Ovary (tissue), 9 donors: ENCODE results near the gene CNOT1. TPM values are rescaled to one million over a fixed set of nuclear protein-coding genes. Genes with fewer than 3 reads are reported as not detected.

Source experiments
- DNase-seq, 5 donors: peaks; one replicate each; pipeline ENCODE4 v3.0.0-alpha.2; 2019 to 2020
- H3K27ac ChIP-seq, 2 donors: fragments of 200-600 bp; one replicate each; pipeline versions ENCODE4 v1.5.1 to v1.8.0; 2019 to 2022
- H3K27me3 ChIP-seq: fragments of 200-600 bp; one replicate; pipeline ENCODE4 v1.8.0; 2022
- H3K36me3 ChIP-seq: fragments of 200-600 bp; sonication (generic); one replicate; pipeline ENCODE4 v1.5.1; 2019
- H3K4me1 ChIP-seq: one replicate; pipeline ENCODE4 v1.8.1; 2013; ENCODE audit warnings: mild to moderate bottlenecking, moderate library complexity; ENCODE audit not compliant: insufficient read depth
- H3K4me3 ChIP-seq: fragments of 200-600 bp; sonication (generic); one replicate; pipeline ENCODE4 v1.5.1; 2017
- H3K9me3 ChIP-seq, 2 donors: fragments of 200-600 bp in 1 of 2; sonication (generic) in 1 of 2; one replicate each; pipeline versions ENCODE4 v1.5.1 to v1.8.1; 2013 to 2019; ENCODE audit warnings: mild to moderate bottlenecking in 1 of 2, moderate library complexity in 1 of 2
- CTCF ChIP-seq, 3 donors: fragments of 450-650 bp in 2 of 3; fragments of 200-600 bp in 1 of 3; IDR thresholded peaks; one replicate each; pipeline versions ENCODE4 v1.5.1 to v1.8.0; 2016 to 2022; ENCODE audit warnings: antibody characterized with exemption in 3 of 3, mild to moderate bottlenecking in 1 of 3
- EP300 ChIP-seq: sonication (generic); formaldehyde crosslinking; IDR thresholded peaks from one replicate; pipeline ENCODE4 v1.6.1; 2017; ENCODE audit warnings: antibody characterized with exemption
- POLR2A ChIP-seq: fragments of 450-650 bp; IDR thresholded peaks from one replicate; pipeline ENCODE4 v1.6.1; 2017; ENCODE audit warnings: antibody characterized with exemption, mild to moderate bottlenecking, moderate library complexity
- WGBS, 3 donors: extraction: QIAGEN DNeasy Blood & Tissue Kit in 1 of 3; methylation state at CpG; one replicate each; pipeline versions ENCODE4 v1.1.5 to v1.1.7; 2013 to 2017; 5-methylcytosine and 5-hydroxymethylcytosine counted together
- intact Hi-C, 4 donors: fragments of 100-400 bp; cut with DNase I; formaldehyde crosslinking; loops; one replicate each; pipeline versions ENCODE4 v1.11.0 to v1.15.1; 2022 to 2023
- polyA plus RNA-seq, 2 donors: library from polyadenylated mRNA; stranded (reverse); fragments of 200-250 nt in 1 of 2; fragments of 350-450 nt in 1 of 2; fragmentation: Illumina TruSeq in 1 of 2; extraction: RNeasy Lipid Tissue Mini Kit (QIAGEN cat#74804) in 1 of 2; gene quantifications; one replicate each; pipeline ENCODE4 v1.2.3, GENCODE V29; 2013 to 2014
- total RNA-seq, 7 donors: library from RNA; depleted of rRNA in 2 of 7; stranded (reverse); fragments of >200 nt in 2 of 7; fragmentation: NEBNext Ultra II Directional in 3 of 7; extraction: Animal tissue kit (Norgen Biotek cat#: 25700) in 3 of 7; gene quantifications; one replicate each; pipeline versions ENCODE4 v1.1.0 to v1.2.4, GENCODE V29; 2016 to 2023
- donor health status: DM: no; HTN: no; CAD: no; lungs with moderate emphysema.
- donor health status: DM: no; HTN: no; CAD: no.
- donor health status: Bipolar disorder and iron deficiency.
- donor health status: DM: yes; HTN: yes; CAD: no.
- donor health status: DM: no; HTN: no; CAD: no.
- donor health status: DM: yes; HTN: yes; CAD: no.

CNOT1 gene
- total and polyA plus RNA-seq, 9 donors: 63.8 to 145 (median 111) TPM

GRCh38 chr16:58506241-58507194, 123.1 kb downstream of the CNOT1 start:
- intact Hi-C loops: loop anchor here in 1 of 4 donors (10.0 kb wide), 1 partner anchor 942 kb away; no protein-coding TSS in a partner anchor
- peak in 2 of 5 donors; percentile 3 to 14 for DNase-seq

DNA sequence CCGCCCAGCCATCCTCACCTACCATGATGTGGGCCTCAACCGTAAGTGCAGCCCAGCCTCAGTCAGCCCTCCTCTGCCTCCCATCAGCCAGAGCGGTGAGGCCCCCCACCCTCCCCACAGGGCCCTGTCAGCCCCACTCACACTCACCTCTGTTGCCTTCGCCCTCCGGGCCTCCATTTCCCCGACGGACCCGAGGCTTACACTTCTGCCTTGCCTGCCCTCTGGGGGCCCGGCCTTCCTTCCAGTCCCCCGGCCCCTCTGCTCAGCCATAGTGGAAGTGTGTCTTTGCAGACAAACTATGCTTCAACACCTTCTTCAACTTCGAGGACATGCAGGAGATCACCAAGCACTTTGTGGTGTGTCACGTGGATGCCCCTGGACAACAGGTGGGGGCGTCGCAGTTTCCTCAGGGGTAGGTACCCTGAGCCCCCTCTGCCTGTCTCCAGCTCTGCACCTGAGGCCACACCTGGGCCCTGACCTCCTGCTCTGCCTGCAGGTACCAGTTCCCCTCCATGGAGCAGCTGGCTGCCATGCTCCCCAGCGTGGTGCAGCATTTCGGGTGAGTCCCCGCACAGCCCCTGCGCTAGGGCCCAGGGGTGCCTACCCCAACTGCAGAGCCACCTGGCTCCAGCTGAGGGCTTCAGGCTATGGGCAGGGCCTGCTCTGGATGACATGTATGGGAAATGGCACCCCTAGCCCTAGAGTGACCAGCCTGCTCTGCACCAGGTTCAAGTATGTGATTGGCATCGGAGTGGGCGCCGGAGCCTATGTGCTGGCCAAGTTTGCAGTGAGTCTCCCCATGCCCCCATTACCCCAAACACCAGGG, 125.5 kb downstream of the CNOT1 start:
- no peaks in the 10 kb centered on the region for H3K9me3 ChIP-seq
- TF ChIP-seq POLR2A: no peak
- TF ChIP-seq CTCF (IDR thresholded peaks at IDR 0.05): no peak
- TF ChIP-seq EP300: no peak
- H3K27me3 ChIP-seq: no peaks in the 10 kb centered on the region
- WGBS, 3 donors: 94 to 96% (median 96%) methylated on average over 21 of the region's 21 CpGs
- H3K27ac ChIP-seq: no peak overlapping the region
- peaks cover 6% of the 10 kb centered on the region for H3K4me1 ChIP-seq
- peak in 1 of 5 donors; percentile 27 for DNase-seq
- H3K36me3 ChIP-seq: no peaks in the 10 kb centered on the region
- intact Hi-C loops: loop anchor here in 1 of 4 donors (10.0 kb wide), 1 partner anchor 939 kb away; no protein-coding TSS in a partner anchor
- H3K4me3 ChIP-seq: no peak overlapping the region

More at GRCh38 chr16:58506241-58507194, 123.1 kb downstream of the CNOT1 start:
- Histone ChIP-seq H3K27ac (no peak overlapping the region), H3K4me3 (no peak overlapping the region), H3K4me1 (no peaks in the 10 kb centered on the region), H3K27me3 (no peaks in the 10 kb centered on the region), H3K36me3 (no peaks in the 10 kb centered on the region), H3K9me3 (no peaks in the 10 kb centered on the region)
- 76 to 83% (median 81%) methylated on average over 17 to 20 of the region's 20 CpGs for WGBS, 3 donors
- TF ChIP-seq EP300 (no peak), POLR2A (no peak), CTCF (IDR thresholded peaks at IDR 0.05) (no peak)

DNA sequence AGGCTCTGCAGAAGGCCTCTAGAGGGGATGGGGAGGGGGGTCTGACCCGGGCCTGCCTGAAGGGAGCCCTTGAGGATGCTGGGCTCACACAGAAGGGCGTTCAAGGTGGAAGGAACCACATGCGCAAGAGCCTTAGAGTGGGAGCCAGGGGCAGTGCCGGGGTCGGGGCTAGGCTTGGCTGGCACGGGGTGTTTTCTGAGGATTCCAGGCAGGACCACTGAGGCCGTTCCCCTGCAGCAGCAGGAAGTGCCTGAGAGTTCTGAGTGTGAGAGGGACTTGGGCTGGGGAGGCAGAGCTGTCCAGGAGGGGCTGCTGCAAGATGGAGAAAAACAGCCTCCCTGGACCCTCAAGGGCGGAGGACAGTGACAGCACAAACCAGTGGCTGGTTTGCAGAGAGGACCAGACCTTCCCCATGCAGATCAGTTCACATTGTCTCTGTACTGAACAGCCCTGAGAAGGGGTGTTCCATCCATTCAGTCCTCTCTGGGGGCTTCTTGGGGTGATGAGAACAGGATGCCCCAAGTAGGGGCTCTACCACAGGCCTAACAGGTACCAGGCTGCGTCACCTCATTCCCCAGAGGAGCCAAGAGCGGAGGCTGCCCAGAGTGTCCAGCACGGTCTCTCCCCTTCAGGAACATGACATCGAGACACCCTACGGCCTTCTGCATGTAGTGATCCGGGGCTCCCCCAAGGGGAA, 126.3 kb downstream of the CNOT1 start:
- TF ChIP-seq POLR2A: no peak
- no peak for TF ChIP-seq CTCF (IDR thresholded peaks at IDR 0.05)
- no peak for TF ChIP-seq EP300
- peaks cover 6% of the 10 kb centered on the region for H3K4me1 ChIP-seq
- intact Hi-C loops: loop anchor here in 1 of 4 donors (10.0 kb wide), 1 partner anchor 939 kb away; no protein-coding TSS in a partner anchor

More for the DNA sequence above, 126.3 kb downstream of the CNOT1 start:
- WGBS, 3 donors: 87 to 89% (median 88%) methylated on average over 14 of the region's 14 CpGs
- Histone ChIP-seq H3K27me3 (no peaks in the 10 kb centered on the region), H3K27ac (no peak overlapping the region), H3K4me3 (no peak overlapping the region), H3K36me3 (no peaks in the 10 kb centered on the region), H3K9me3 (no peaks in the 10 kb centered on the region)
- peak in 1 of 5 donors; percentile 12 for DNase-seq
